ENCODE results near the gene SELP. TPM values are rescaled to one million over a fixed set of nuclear protein-coding genes. Genes with fewer than 3 reads are reported as not detected.

Gene SELP
- total and polyA plus RNA-seq, 7 donors = 0.23 to 9.4 (median 3.3) TPM; not detected in 1

GRCh38 chr1:169561692-169562091 lies 68.2 kb downstream of the SELP start:
- peaks cover 0 to 4% (median 0%) of the 10 kb centered on the region in 4 donors for H3K9me3 ChIP-seq
- no peak for DNase-seq
- H3K4me1 ChIP-seq = no peaks in the 10 kb centered on the region
- H3K36me3 ChIP-seq = no peaks in the 10 kb centered on the region
- H3K4me3 ChIP-seq = no peak overlapping the region
- 95 to 96% methylated on average over 1 of the region's 1 CpG for WGBS, 2 donors
- TF ChIP-seq POLR2AphosphoS5 (IDR thresholded peaks at IDR 0.05) = no peak
- no peak for TF ChIP-seq CTCF (IDR thresholded peaks at IDR 0.05)
- no peak for TF ChIP-seq POLR2A (IDR thresholded peaks at IDR 0.05)
- no peak for TF ChIP-seq EP300 (IDR thresholded peaks at IDR 0.05)
- intact Hi-C loops (cut with DNase I) = no loop called here
- no peaks in the 10 kb centered on the region for H3K27me3 ChIP-seq
- H3K27ac ChIP-seq = no peak overlapping the region

- no peaks in the 10 kb centered on the region for H3K36me3 ChIP-seq
- no peaks in the 10 kb centered on the region for H3K9me3 ChIP-seq
- 89 to 90% methylated on average over 5 of the region's 5 CpGs for WGBS, 2 donors
- H3K27ac ChIP-seq = no peak overlapping the region
- DNase-seq = no peak
- H3K4me3 ChIP-seq = no peak overlapping the region
- TF ChIP-seq CTCF (IDR thresholded peaks at IDR 0.05) (no peak), POLR2AphosphoS5 (IDR thresholded peaks at IDR 0.05) (no peak), EP300 (IDR thresholded peaks at IDR 0.05) (no peak), POLR2A (IDR thresholded peaks at IDR 0.05) (no peak)
- no peaks in the 10 kb centered on the region for H3K27me3 ChIP-seq
- no peaks in the 10 kb centered on the region for H3K4me1 ChIP-seq
- intact Hi-C loops (cut with DNase I) = no loop called here
These were observed 72.8 kb downstream of the SELP start for GRCh38 chr1:169557131-169557530.

GRCh38 chr1:169550294-169550693 lies 79.6 kb downstream of the SELP start:
- H3K4me3 ChIP-seq = no peak overlapping the region

GRCh38 chr1:169548282-169548681 lies 81.6 kb downstream of the SELP start:
- Histone ChIP-seq H3K4me3 (no peak overlapping the region), H3K27me3 (no peaks in the 10 kb centered on the region), H3K9me3 (no peaks in the 10 kb centered on the region), H3K4me1 (no peaks in the 10 kb centered on the region), H3K36me3 (no peaks in the 10 kb centered on the region), H3K27ac (no peak overlapping the region)
- DNase-seq = no peak
- intact Hi-C loops (cut with DNase I) = loop anchor here (5.0 to 10.0 kb wide), 5 partner anchors 66 to 1206 kb away; partner anchors contain the start of genes BLZF1 and NME7
- WGBS, 2 donors = 16 to 50% methylated on average over 2 of the region's 2 CpGs
- TF ChIP-seq POLR2A (IDR thresholded peaks at IDR 0.05) = no peak
- TF ChIP-seq POLR2AphosphoS5 (IDR thresholded peaks at IDR 0.05) = no peak
- no peak for TF ChIP-seq CTCF (IDR thresholded peaks at IDR 0.05)
- no peak for TF ChIP-seq EP300 (IDR thresholded peaks at IDR 0.05)

More at GRCh38 chr1:169550294-169550693, 79.6 kb downstream of the SELP start:
- H3K4me1 ChIP-seq = no peaks in the 10 kb centered on the region
- WGBS, 2 donors = 25 to 35% methylated on average over 4 of the region's 4 CpGs
- intact Hi-C loops (cut with DNase I) = no loop called here
- TF ChIP-seq CTCF (IDR thresholded peaks at IDR 0.05) (peak in 3 of 4 experiments; percentile 17 to 31 (median 18)), POLR2A (IDR thresholded peaks at IDR 0.05) (no peak)
- H3K36me3 ChIP-seq = no peaks in the 10 kb centered on the region
- no peak overlapping the region for H3K27ac ChIP-seq
- no peak for DNase-seq
- H3K9me3 ChIP-seq = no peaks in the 10 kb centered on the region
- H3K27me3 ChIP-seq = no peaks in the 10 kb centered on the region
